GM13976 (cell line): ENCODE measurements around the gene CNTNAP5.

Source experiments
- DNase-seq: peaks from one replicate; pipeline ENCODE4 v3.0.0; 2012; ENCODE audit warnings: low spot score
- in situ Hi-C: fragments of 300-500 bp; cut with MboI; formaldehyde crosslinking; loops from one replicate; pipeline ENCODE4 v1.12.0; 2022; ENCODE audit warnings: low sequenced_read_pairs, mixed read lengths, inconsistent platforms; ENCODE audit not compliant: unreplicated experiment
- TF ChIP-seq, protein P1 (sequence below): IDR thresholded peaks from 2 replicates; pipeline ENCODE4 v1.5.1; 2012; ENCODE audit warnings: borderline replicate concordance, mild to moderate bottlenecking; ENCODE audit not compliant: insufficient read depth; ENCODE audit errors: extremely low read depth, missing control alignments, control extremely low read depth

CNTNAP5 gene

GRCh38 chr2:124325667-124326440 is 300.8 kb downstream of the CNTNAP5 start:
- in situ Hi-C loops = no loop called here
- DNase-seq = no peak
- TF ChIP-seq, protein P1, sequence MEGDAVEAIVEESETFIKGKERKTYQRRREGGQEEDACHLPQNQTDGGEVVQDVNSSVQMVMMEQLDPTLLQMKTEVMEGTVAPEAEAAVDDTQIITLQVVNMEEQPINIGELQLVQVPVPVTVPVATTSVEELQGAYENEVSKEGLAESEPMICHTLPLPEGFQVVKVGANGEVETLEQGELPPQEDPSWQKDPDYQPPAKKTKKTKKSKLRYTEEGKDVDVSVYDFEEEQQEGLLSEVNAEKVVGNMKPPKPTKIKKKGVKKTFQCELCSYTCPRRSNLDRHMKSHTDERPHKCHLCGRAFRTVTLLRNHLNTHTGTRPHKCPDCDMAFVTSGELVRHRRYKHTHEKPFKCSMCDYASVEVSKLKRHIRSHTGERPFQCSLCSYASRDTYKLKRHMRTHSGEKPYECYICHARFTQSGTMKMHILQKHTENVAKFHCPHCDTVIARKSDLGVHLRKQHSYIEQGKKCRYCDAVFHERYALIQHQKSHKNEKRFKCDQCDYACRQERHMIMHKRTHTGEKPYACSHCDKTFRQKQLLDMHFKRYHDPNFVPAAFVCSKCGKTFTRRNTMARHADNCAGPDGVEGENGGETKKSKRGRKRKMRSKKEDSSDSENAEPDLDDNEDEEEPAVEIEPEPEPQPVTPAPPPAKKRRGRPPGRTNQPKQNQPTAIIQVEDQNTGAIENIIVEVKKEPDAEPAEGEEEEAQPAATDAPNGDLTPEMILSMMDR = no peak

GRCh38 chr2:124327303-124327702 is 302.2 kb downstream of the CNTNAP5 start:
- TF ChIP-seq, protein P1 = no peak

DNA sequence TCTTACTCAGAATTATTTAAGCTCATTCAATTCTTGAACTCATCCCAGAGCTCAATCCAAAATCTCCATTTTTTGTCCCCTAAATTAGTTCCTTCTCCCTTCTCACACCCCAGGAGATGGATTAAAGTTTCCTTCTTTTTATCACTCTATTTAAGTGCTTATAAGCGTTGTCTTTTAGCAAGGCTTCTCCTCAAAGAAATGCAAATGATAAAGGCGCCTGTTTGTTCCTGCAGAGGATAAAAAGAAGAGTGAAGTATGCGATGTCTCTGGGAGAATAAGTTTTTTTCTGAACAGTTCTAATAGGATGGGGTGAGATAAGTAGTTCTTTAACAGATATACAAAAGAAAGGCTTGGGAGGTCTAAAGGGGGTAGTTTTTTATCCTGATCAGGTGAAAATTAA is 303.3 kb downstream of the CNTNAP5 start:
- in situ Hi-C loops = no loop called here

More at GRCh38 chr2:124327303-124327702, 302.2 kb downstream of the CNTNAP5 start:
- in situ Hi-C loops = no loop called here
- DNase-seq = no peak

DNA sequence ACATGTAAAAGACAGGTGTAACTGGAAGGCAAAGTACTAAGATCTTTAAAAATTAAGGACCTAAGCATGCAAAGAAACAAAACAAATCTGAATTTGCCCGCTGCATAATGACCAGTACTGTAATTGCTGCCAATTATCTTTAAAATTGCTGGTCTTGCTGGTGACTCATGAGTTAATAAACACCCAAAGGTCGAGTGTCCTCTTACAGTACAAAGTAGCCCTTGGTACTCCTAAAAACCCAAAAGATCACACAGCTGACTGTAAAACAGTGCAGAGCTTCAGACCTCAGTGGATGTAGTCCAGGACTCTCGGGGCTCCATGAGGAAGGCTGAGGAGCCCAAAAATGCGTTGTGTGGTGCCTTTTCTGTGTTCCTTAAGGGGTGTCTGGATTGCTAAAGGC is 308.7 kb downstream of the CNTNAP5 start:
- DNase-seq = no peak
- TF ChIP-seq, protein P1 = no peak
- in situ Hi-C loops = no loop called here

More for the DNA sequence above, 303.3 kb downstream of the CNTNAP5 start:
- no peak for DNase-seq
- TF ChIP-seq, protein P1 = no peak

DNA sequence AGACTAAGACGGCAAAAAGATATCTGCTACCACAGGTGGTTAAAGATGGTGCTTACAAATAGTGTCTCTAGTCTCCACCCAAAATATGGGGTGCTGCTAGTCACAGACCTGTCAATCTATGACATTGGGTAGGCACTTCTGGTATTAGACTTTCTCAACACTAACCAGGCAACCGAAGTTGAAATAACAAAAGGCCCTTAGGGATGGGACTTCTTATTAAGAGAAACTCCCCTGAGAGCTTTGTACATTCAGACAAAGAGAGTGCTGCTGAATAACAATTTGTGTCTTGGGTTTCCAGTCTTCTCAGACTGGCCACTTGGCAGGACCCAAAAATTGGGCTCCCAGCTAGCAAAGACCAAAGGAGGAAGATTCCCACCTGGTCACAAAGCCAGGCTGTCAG is 310.0 kb downstream of the CNTNAP5 start:
- no peak for DNase-seq
- TF ChIP-seq, protein P1 = no peak
- in situ Hi-C loops = no loop called here

- in situ Hi-C loops = no loop called here
- no peak for DNase-seq
- TF ChIP-seq, protein P1 = no peak
Measured at GRCh38 chr2:124339709-124340108, 314.6 kb downstream of the CNTNAP5 start.
